Keratinocyte (primary cell): ENCODE results near the gene CEP85. TPM values are rescaled to one million over a fixed set of nuclear protein-coding genes. Genes with fewer than 3 reads are reported as not detected.

ENCODE experiments used
- DNase-seq: peaks from one replicate; pipeline ENCODE4 v3.0.0-alpha.2; 2011; ENCODE audit warnings: low read depth, missing footprints, low spot score
- FAIRE-seq: peaks from 2 replicates; lab custom pipeline; 2011; peaks lifted over from hg19 to GRCh38; lab: Jason Lieb, UNC
- H2AFZ ChIP-seq: 2 replicates; pipeline ENCODE4 v1.6.0; 2012; ENCODE audit warnings: low read length, control low read depth, inconsistent platforms; ENCODE audit not compliant: control insufficient read depth
- H3K27ac ChIP-seq: 2 replicates; pipeline ENCODE4 v1.5.1; 2011; ENCODE audit warnings: low read length; ENCODE audit not compliant: control insufficient read depth, insufficient read depth
- H3K27me3 ChIP-seq: 3 replicates; pipeline ENCODE4 v1.6.0; 2011; ENCODE audit warnings: low read length; ENCODE audit not compliant: control insufficient read depth, insufficient read depth; ENCODE audit errors: extremely low read depth
- H3K36me3 ChIP-seq, 2 experiments: 2 replicates in 1 of 2; 3 replicates in 1 of 2; pipeline ENCODE4 v1.5.1; 2011; ENCODE audit warnings: low read length in 2 of 2, mild to moderate bottlenecking in 1 of 2; ENCODE audit not compliant: control insufficient read depth in 2 of 2, insufficient read depth in 2 of 2; ENCODE audit errors: extremely low read depth in 1 of 2
- H3K4me1 ChIP-seq: 3 replicates; pipeline ENCODE4 v1.5.1; 2011; ENCODE audit warnings: low read length; ENCODE audit not compliant: control insufficient read depth, insufficient read depth; ENCODE audit errors: extremely low read depth
- H3K4me2 ChIP-seq: 3 replicates; pipeline ENCODE4 v1.6.0; 2011; ENCODE audit warnings: low read depth, low read length; ENCODE audit not compliant: control insufficient read depth, insufficient read depth; ENCODE audit errors: extremely low read depth
- H3K4me3 ChIP-seq, 3 experiments: fragments of 200-600 bp in 1 of 3; sonication (generic) in 1 of 3; 2 replicates in 2 of 3; 3 replicates in 1 of 3; pipeline ENCODE4 v1.5.1; 2011 to 2016; ENCODE audit warnings: low read length in 3 of 3, mild to moderate bottlenecking in 3 of 3, control low read depth in 2 of 3, inconsistent platforms in 1 of 3, low read depth in 1 of 3, mixed read lengths in 1 of 3, mixed run types in 1 of 3, moderate library complexity in 1 of 3; ENCODE audit not compliant: control insufficient read depth in 2 of 3, insufficient read depth in 2 of 3; ENCODE audit errors: extremely low read depth in 1 of 3
- H3K79me2 ChIP-seq: 2 replicates; pipeline ENCODE4 v1.6.0; 2012; ENCODE audit warnings: low read length; ENCODE audit not compliant: control insufficient read depth, insufficient read depth
- H3K9ac ChIP-seq: 3 replicates; pipeline ENCODE4 v1.6.0; 2011; ENCODE audit warnings: low read length; ENCODE audit not compliant: control insufficient read depth, insufficient read depth; ENCODE audit errors: extremely low read depth
- H3K9me1 ChIP-seq: 3 replicates; pipeline ENCODE4 v1.6.0; 2011; ENCODE audit warnings: low read length; ENCODE audit not compliant: control insufficient read depth, insufficient read depth; ENCODE audit errors: extremely low read depth
- H3K9me3 ChIP-seq: 2 replicates; pipeline ENCODE4 v1.5.1; 2012; ENCODE audit warnings: low read depth, low read length; ENCODE audit not compliant: control insufficient read depth
- H4K20me1 ChIP-seq: 3 replicates; pipeline ENCODE4 v1.6.0; 2011; ENCODE audit warnings: low read length; ENCODE audit not compliant: control insufficient read depth, insufficient read depth; ENCODE audit errors: extremely low read depth
- EZH2 ChIP-seq: IDR thresholded peaks from one replicate; pipeline ENCODE4 v1.6.1; 2012; ENCODE audit warnings: inconsistent platforms, mild to moderate bottlenecking, low read length, moderate library complexity
- dilution Hi-C: fragments of 300-500 bp; cut with MboI; formaldehyde crosslinking; loops from one replicate; pipeline ENCODE4 v1.7.0; 2020; ENCODE audit warnings: low sequenced_read_pairs; ENCODE audit not compliant: extremely low pct_ligation_motif_present
- polyA plus RNA-seq, 5 experiments: library from polyadenylated mRNA; depleted of rRNA in 3 of 5; stranded (reverse) in 3 of 5; stranded (forward) in 1 of 5; unstranded in 1 of 5; fragments of >200 nt; gene quantifications; 1 replicate in 1 of 5; 2 replicates in 3 of 5; 3 replicates in 1 of 5; pipeline versions ENCODE4 v1.2.1 to v1.2.3, GENCODE V29; 2011 to 2012; ENCODE audit warnings: missing spikeins in 2 of 5, low read depth in 1 of 5, low replicate concordance in 1 of 5
- TF ChIP-seq, protein P1 (sequence below), 3 experiments: IDR thresholded peaks in 1 of 3; conservative IDR thresholded peaks in 1 of 3; optimal IDR thresholded peaks in 1 of 3; 2 replicates in 2 of 3; 3 replicates in 1 of 3; pipeline versions ENCODE3 to v1.5.1; 2011; ENCODE audit warnings: low read length in 3 of 3, mild to moderate bottlenecking in 3 of 3, moderate library complexity in 2 of 3, control low read depth in 1 of 3, inconsistent platforms in 1 of 3; ENCODE audit not compliant: insufficient read depth in 2 of 3; ENCODE audit errors: extremely low read depth in 1 of 3

Gene CEP85
- polyA plus RNA-seq, 1 donor (not counting 4 experiments of a cell fraction or from before 2014, with no cell fraction given) = 17.0 TPM

DNA sequence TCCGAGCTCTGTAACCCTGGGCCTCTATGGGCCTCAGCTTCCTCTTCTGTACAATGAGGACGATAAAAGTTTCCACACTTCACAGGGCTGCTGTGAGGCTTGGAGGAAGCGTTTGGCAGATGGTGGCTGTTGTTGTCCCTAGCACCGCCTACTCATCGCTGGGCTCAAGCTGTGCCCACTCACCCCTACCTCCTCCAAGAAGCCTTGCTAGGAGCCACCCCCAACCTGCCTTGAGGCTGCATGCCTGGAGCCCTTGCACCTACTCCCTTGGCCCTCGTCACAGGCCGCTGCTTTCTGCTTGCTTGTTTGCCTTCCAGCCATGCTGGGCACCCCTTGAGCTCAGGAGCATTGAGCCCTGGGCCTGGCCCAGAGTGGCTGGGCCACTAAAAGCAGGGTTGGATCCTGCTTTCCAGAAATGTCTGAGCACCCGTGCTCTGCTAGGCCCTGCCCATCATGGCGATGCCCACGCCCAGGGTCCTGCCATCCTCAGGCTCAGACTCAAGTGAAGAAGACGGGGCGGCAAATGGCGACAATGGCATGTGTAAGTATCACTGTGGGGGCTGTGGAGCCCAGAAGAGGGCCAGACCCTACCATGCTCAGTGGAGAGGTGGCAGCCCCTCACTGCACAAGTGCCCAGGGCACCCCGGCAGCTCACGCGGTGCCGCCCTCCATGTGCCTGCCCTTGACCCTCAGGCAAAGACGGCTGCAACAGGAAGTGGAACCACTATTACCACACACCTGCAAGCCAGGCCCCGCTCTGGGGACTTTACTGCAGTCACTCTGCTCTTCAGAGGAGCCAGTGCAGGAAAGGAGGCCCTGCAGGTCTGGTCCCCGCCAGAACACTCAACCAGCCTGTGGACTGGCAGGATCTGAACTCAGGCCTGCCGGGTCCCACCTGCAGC is 55.4 kb downstream of the CEP85 start:
- FAIRE-seq = no peak

DNA sequence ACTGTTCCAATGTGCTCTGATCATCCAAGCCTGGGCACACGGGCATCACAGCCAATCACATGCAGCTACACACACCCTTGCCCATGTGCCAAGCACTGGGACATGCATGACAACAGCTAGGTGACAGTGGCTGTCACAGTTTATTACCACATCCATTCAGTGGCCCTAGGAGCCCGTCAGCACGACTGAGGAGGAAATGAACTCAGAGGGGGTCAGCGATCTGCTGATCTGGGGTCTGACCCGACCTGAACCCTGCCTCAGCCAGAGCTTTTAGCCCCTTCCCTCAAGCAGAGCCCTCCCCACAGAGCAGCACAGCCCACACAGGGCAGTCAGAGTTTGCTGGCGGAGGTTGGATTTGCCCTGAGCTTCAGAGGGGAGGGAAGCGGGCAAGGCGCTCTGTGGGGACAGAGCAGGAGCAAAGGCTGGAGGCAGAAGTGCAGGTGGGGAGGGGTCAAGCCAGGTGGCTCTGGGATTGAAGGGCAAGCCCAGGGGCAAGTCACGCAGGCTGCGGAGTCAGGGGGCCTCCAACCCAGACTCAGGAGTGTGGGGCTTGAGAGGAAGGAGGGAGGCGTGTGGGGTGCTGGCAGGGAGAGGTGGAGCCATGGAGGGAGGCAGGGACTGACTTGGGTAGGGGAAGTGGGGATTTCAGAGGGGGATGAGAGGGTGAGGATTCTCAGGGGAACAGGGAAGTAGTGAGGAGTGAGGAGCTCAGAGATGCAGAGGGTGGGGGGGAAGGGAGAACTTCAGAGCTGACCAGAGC is 56.3 kb downstream of the CEP85 start:
- Histone ChIP-seq H3K36me3 (no peaks in the 10 kb centered on the region), H3K9ac (no peak overlapping the region), H3K9me3 (no peaks in the 10 kb centered on the region), H3K27me3 (no peaks in the 10 kb centered on the region), H3K4me3 (no peak overlapping the region), H3K79me2 (no peaks in the 10 kb centered on the region), H2AFZ (no peak overlapping the region), H3K4me2 (no peak overlapping the region), H3K4me1 (peaks cover 7% of the 10 kb centered on the region), H3K27ac (no peak overlapping the region), H4K20me1 (no peaks in the 10 kb centered on the region), H3K9me1 (no peaks in the 10 kb centered on the region)
- no peak for FAIRE-seq
- dilution Hi-C loops = no loop called here
- TF ChIP-seq, protein P1, sequence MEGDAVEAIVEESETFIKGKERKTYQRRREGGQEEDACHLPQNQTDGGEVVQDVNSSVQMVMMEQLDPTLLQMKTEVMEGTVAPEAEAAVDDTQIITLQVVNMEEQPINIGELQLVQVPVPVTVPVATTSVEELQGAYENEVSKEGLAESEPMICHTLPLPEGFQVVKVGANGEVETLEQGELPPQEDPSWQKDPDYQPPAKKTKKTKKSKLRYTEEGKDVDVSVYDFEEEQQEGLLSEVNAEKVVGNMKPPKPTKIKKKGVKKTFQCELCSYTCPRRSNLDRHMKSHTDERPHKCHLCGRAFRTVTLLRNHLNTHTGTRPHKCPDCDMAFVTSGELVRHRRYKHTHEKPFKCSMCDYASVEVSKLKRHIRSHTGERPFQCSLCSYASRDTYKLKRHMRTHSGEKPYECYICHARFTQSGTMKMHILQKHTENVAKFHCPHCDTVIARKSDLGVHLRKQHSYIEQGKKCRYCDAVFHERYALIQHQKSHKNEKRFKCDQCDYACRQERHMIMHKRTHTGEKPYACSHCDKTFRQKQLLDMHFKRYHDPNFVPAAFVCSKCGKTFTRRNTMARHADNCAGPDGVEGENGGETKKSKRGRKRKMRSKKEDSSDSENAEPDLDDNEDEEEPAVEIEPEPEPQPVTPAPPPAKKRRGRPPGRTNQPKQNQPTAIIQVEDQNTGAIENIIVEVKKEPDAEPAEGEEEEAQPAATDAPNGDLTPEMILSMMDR (optimal IDR thresholded peaks at IDR 0.05 in 1 of 3, IDR thresholded peaks at IDR 0.05 in 1 of 3, conservative IDR thresholded peaks at IDR 0.05 in 1 of 3; ENCODE audit: extremely low read depth in 1 of 3, insufficient read depth in 2 of 3, low read length in 3 of 3) = no peak
- no peak for TF ChIP-seq EZH2
- DNase-seq = no peak

More for the DNA sequence above, 55.4 kb downstream of the CEP85 start:
- peaks cover 3% of the 10 kb centered on the region for H4K20me1 ChIP-seq
- peaks cover 15% of the 10 kb centered on the region for H3K4me1 ChIP-seq
- dilution Hi-C loops = no loop called here
- DNase-seq = no peak
- H3K9me3 ChIP-seq = no peaks in the 10 kb centered on the region
- TF ChIP-seq, protein P1 (optimal IDR thresholded peaks at IDR 0.05 in 1 of 3, IDR thresholded peaks at IDR 0.05 in 1 of 3, conservative IDR thresholded peaks at IDR 0.05 in 1 of 3; ENCODE audit: extremely low read depth in 1 of 3, insufficient read depth in 2 of 3, low read length in 3 of 3) = no peak
- no peak for TF ChIP-seq EZH2
- H3K27me3 ChIP-seq = no peaks in the 10 kb centered on the region
- H3K27ac ChIP-seq = no peak overlapping the region
- H3K9me1 ChIP-seq = no peaks in the 10 kb centered on the region
- no peak overlapping the region for H2AFZ ChIP-seq
- no peak overlapping the region for H3K4me2 ChIP-seq
- H3K79me2 ChIP-seq = no peaks in the 10 kb centered on the region
- H3K4me3 ChIP-seq = no peak overlapping the region
- H3K9ac ChIP-seq = no peak overlapping the region
- H3K36me3 ChIP-seq = peaks cover 0 to 2% of the 10 kb centered on the region in 2 experiments
